Trophoblast cell (in vitro differentiated cells and primary cell): ENCODE results near the gene FBN1.

Experiments used
- DNase-seq, 2 donors: peaks; one replicate each; pipeline ENCODE4 v3.0.0-alpha.2; 2016
- H2AFZ ChIP-seq: 2 replicates; pipeline ENCODE4 v1.6.1; 2013; ENCODE audit warnings: low read length, moderate library complexity, mild to moderate bottlenecking; ENCODE audit not compliant: insufficient read depth, poor library complexity
- H2AK5ac ChIP-seq: 2 replicates; pipeline ENCODE4 v1.6.1; 2013; ENCODE audit warnings: mild to moderate bottlenecking, low read length
- H2BK120ac ChIP-seq: 2 replicates; pipeline ENCODE4 v1.6.1; 2013; ENCODE audit warnings: low read length, mild to moderate bottlenecking, moderate library complexity; ENCODE audit not compliant: insufficient read depth, poor library complexity
- H2BK12ac ChIP-seq: 2 replicates; pipeline ENCODE4 v1.6.1; 2013; ENCODE audit warnings: mild to moderate bottlenecking, low read length, moderate library complexity
- H2BK5ac ChIP-seq: 2 replicates; pipeline ENCODE4 v1.6.1; 2013; ENCODE audit warnings: low read length, low read depth, moderate library complexity, mild to moderate bottlenecking; ENCODE audit not compliant: poor library complexity
- H3K14ac ChIP-seq: 2 replicates; pipeline ENCODE4 v1.6.1; 2013; ENCODE audit warnings: mild to moderate bottlenecking, low read length
- H3K18ac ChIP-seq: 2 replicates; pipeline ENCODE4 v1.6.1; 2013; ENCODE audit warnings: mild to moderate bottlenecking, low read length
- H3K23ac ChIP-seq: 2 replicates; pipeline ENCODE4 v1.6.1; 2013; ENCODE audit warnings: low read length
- H3K27ac ChIP-seq: 2 replicates; pipeline ENCODE4 v1.5.1; 2013; ENCODE audit warnings: low read depth, mild to moderate bottlenecking, inconsistent platforms, low read length, moderate library complexity
- H3K27me3 ChIP-seq: 2 replicates; pipeline ENCODE4 v1.6.1; 2013; ENCODE audit warnings: inconsistent platforms, mild to moderate bottlenecking, low read length, moderate library complexity; ENCODE audit not compliant: insufficient read depth
- H3K36me3 ChIP-seq, 2 experiments: 1 replicate in 1 of 2; 2 replicates in 1 of 2; pipeline ENCODE4 v1.6.1; 2013; ENCODE audit warnings: low read length in 2 of 2, mild to moderate bottlenecking in 2 of 2, moderate library complexity in 1 of 2; ENCODE audit not compliant: insufficient read depth in 2 of 2, control insufficient read depth in 1 of 2
- H3K4ac ChIP-seq: 2 replicates; pipeline ENCODE4 v1.6.1; 2013; ENCODE audit warnings: low read depth, mild to moderate bottlenecking, low read length, moderate library complexity
- H3K4me1 ChIP-seq, 2 experiments: 1 replicate in 1 of 2; 2 replicates in 1 of 2; pipeline ENCODE4 v1.6.1; 2013; ENCODE audit warnings: low read length in 2 of 2, mild to moderate bottlenecking in 2 of 2, moderate library complexity in 1 of 2; ENCODE audit not compliant: insufficient read depth in 2 of 2, control insufficient read depth in 1 of 2
- H3K4me2 ChIP-seq: 2 replicates; pipeline ENCODE4 v1.6.1; 2013; ENCODE audit warnings: inconsistent platforms, mild to moderate bottlenecking, low read length, moderate library complexity
- H3K4me3 ChIP-seq: 2 replicates; pipeline ENCODE4 v1.5.1; 2013; ENCODE audit warnings: mild to moderate bottlenecking, low read depth, low read length, inconsistent platforms
- H3K79me1 ChIP-seq: one replicate; pipeline ENCODE4 v1.6.1; 2013; ENCODE audit warnings: low read length
- H3K79me2 ChIP-seq: 2 replicates; pipeline ENCODE4 v1.6.1; 2013; ENCODE audit warnings: low read length, mild to moderate bottlenecking; ENCODE audit not compliant: control insufficient read depth, insufficient read depth, poor library complexity
- H3K9ac ChIP-seq: 2 replicates; pipeline ENCODE4 v1.6.1; 2013; ENCODE audit warnings: mild to moderate bottlenecking, low read length
- H3K9me3 ChIP-seq: 2 replicates; pipeline ENCODE4 v1.6.1; 2013; ENCODE audit warnings: low read depth, mild to moderate bottlenecking, control low read depth, inconsistent platforms, low read length; ENCODE audit not compliant: insufficient read depth
- H4K12ac ChIP-seq: 2 replicates; pipeline ENCODE4 v1.6.1; 2013; ENCODE audit warnings: low read depth, mild to moderate bottlenecking, low read length, moderate library complexity
- H4K8ac ChIP-seq: 2 replicates; pipeline ENCODE4 v1.6.1; 2013; ENCODE audit warnings: low read depth, mild to moderate bottlenecking, low read length, moderate library complexity
- H4K91ac ChIP-seq: one replicate; pipeline ENCODE4 v1.6.1; 2013; ENCODE audit warnings: low read depth, mild to moderate bottlenecking, low read length, moderate library complexity
- WGBS: extraction: QIAGEN DNeasy Blood & Tissue Kit; methylation state at CpG from one replicate; pipeline ENCODE4 v1.1.7; 2013; ENCODE audit warnings: missing lambda C conversion rate; ENCODE audit not compliant: insufficient read length, insufficient coverage; ENCODE audit errors: extremely low coverage; 5-methylcytosine and 5-hydroxymethylcytosine counted together

The FBN1 gene

DNA sequence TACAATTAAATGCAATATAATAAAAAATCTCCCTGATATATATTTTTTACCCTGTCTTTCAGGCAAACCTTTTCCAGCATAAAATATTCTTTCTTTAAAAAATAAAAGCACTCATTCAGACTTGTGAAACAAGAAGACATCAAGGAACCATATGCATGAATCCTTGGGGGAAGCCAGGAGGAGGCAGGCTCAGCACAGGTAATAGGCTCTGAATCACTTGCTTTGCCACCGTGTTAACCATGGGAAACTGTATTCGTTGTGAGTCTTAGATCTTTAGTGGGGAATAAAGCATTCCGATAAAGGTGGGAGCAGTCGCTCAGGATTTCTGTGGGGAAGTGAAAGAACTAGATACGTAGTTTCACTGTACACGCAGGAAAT, 42.4 kb downstream of the FBN1 start:
- peak in 1 of 2 donors; percentile 20 for DNase-seq
- H3K4ac ChIP-seq: peak overlapping the region; percentile 75
- H3K9me3 ChIP-seq: no peaks in the 10 kb centered on the region
- peak overlapping the region; percentile 68 for H4K91ac ChIP-seq
- no peak overlapping the region for H3K4me2 ChIP-seq
- no peak overlapping the region for H3K18ac ChIP-seq
- peak overlapping the region; percentile 82 for H2BK5ac ChIP-seq
- peaks cover 14% of the 10 kb centered on the region for H3K79me1 ChIP-seq
- H2AFZ ChIP-seq: no peak overlapping the region
- H2BK120ac ChIP-seq: peak overlapping the region; percentile 72
- H4K8ac ChIP-seq: peak overlapping the region; percentile 77
- no peak overlapping the region for H3K4me3 ChIP-seq
- peak overlapping the region; percentile 54 for H2AK5ac ChIP-seq
- H3K36me3 ChIP-seq: peaks cover 0 to 2% of the 10 kb centered on the region in 2 experiments
- peak overlapping the region; percentile 9 for H4K12ac ChIP-seq
- H3K4me1 ChIP-seq: peaks cover 2 to 6% of the 10 kb centered on the region in 2 experiments
- WGBS: no CpG with 5 or more reads among the region's 6 CpGs
- H3K23ac ChIP-seq: no peak overlapping the region
- no peaks in the 10 kb centered on the region for H3K27me3 ChIP-seq
- H3K9ac ChIP-seq: no peak overlapping the region
- peak overlapping the region; percentile 96 for H2BK12ac ChIP-seq
- peak overlapping the region; percentile 56 for H3K14ac ChIP-seq
- H3K79me2 ChIP-seq: no peaks in the 10 kb centered on the region
- H3K27ac ChIP-seq: peak overlapping the region; percentile 36

DNA sequence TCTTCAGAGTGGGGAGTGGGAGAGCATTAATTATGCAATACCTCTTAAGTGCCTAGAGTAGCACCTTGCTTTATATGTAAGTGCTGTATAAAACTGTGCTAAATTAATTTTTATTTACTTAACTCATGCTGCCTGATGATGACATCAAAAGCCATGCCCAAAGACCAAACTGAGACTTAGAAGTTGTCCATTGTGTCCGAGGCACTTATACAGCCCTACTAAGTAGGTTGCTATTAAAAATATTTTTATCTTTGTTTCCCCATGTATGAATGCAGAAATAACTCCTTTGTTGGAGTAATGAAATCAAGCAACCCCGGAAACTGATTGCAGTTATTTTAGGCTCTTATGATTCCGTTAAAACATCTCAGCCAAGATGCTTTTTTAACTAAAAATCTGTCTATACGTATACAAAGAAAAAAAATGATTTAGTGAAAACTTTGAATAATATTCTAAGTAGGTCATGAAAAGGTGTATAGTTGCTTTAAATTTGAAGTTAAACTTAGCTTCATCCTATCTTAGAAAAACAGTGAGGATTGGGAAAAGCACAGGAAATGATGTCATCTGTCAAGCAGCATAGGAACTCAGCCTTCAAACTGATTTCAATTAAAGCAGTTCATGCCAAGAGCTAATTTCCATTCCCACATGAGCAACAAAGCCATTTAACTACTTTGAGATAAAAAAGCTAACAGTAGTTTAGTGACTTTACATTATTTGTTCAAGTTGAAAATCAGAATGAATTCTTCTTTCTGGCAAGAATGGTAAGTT, 43.0 kb downstream of the FBN1 start:
- no peak overlapping the region for H3K14ac ChIP-seq
- H2AFZ ChIP-seq: no peak overlapping the region
- no peaks in the 10 kb centered on the region for H3K79me2 ChIP-seq
- no peak overlapping the region for H4K91ac ChIP-seq
- no peak overlapping the region for H2AK5ac ChIP-seq
- no peak overlapping the region for H3K23ac ChIP-seq
- H3K4ac ChIP-seq: no peak overlapping the region
- no peak overlapping the region for H3K9ac ChIP-seq
- WGBS: no CpG with 5 or more reads among the region's 4 CpGs
- no peak overlapping the region for H3K27ac ChIP-seq
- H3K9me3 ChIP-seq: no peaks in the 10 kb centered on the region
- H3K27me3 ChIP-seq: no peaks in the 10 kb centered on the region
- peaks cover 0 to 2% of the 10 kb centered on the region in 2 experiments for H3K36me3 ChIP-seq
- no peak overlapping the region for H4K12ac ChIP-seq
- no peak overlapping the region for H2BK12ac ChIP-seq
- H4K8ac ChIP-seq: no peak overlapping the region
- H3K4me1 ChIP-seq: peaks cover 2 to 6% of the 10 kb centered on the region in 2 experiments
- H3K79me1 ChIP-seq: peaks cover 14% of the 10 kb centered on the region
- no peak overlapping the region for H3K18ac ChIP-seq
- no peak overlapping the region for H3K4me3 ChIP-seq
- DNase-seq: peak in 1 of 2 donors; percentile 57
- no peak overlapping the region for H2BK5ac ChIP-seq
- H3K4me2 ChIP-seq: no peak overlapping the region
- peak overlapping the region; percentile 66 for H2BK120ac ChIP-seq

DNA sequence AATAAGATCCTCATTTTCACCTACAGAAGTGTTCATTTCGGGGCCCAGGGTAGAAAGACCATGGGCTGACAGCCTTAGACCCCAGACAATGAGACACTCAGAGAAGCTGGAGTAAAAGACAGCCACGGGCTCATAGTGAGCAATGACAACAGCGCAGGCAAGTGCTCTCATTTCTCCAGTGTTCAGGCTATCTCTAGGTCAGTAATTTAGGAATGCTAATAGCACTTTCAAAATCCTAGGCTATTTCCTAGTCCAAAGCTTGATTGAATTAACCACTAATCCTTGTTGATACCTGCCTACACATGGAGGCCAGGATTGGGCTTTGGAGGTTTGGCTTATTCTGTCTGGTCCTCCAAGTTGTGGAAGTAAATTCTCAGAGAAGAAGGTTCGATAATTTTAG, 44.4 kb downstream of the FBN1 start:
- WGBS: no CpG with 5 or more reads among the region's 4 CpGs
- Histone ChIP-seq H3K4ac (no peak overlapping the region), H4K12ac (no peak overlapping the region), H2AK5ac (no peak overlapping the region), H3K9me3 (no peaks in the 10 kb centered on the region), H3K79me2 (no peaks in the 10 kb centered on the region), H2BK120ac (no peak overlapping the region), H3K27me3 (no peaks in the 10 kb centered on the region), H3K27ac (no peak overlapping the region), H3K36me3 (peaks cover 0 to 2% of the 10 kb centered on the region in 2 experiments), H3K4me3 (no peak overlapping the region), H2AFZ (no peak overlapping the region), H3K4me2 (no peak overlapping the region), H4K8ac (no peak overlapping the region), H3K18ac (no peak overlapping the region), H2BK12ac (peak overlapping the region; percentile 98), H2BK5ac (no peak overlapping the region), H4K91ac (no peak overlapping the region), H3K79me1 (peaks cover 14% of the 10 kb centered on the region), H3K23ac (no peak overlapping the region), H3K14ac (no peak overlapping the region), H3K4me1 (peaks cover 2 to 6% of the 10 kb centered on the region in 2 experiments), H3K9ac (no peak overlapping the region)
- no peak for DNase-seq

DNA sequence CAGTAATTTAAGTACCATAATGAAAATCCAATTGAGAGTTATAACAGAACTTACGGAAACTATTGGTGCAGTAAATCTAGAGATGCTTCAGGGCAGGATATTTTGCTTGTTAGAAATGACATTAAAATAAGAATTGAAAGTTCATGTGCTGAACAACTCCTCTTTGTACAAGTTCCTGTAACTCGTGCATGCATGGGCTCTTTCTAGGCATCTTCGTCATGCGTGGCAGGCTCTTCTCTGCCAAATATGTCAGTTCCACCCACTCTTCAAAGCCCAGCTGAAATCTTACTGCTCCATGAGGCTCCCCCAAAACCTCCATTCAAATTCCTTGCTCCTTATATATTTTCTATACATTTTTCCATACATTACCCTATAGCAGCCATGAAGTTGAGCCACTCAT, 48.7 kb downstream of the FBN1 start:
- H4K8ac ChIP-seq: no peak overlapping the region
- no peak overlapping the region for H4K91ac ChIP-seq
- H3K9me3 ChIP-seq: no peaks in the 10 kb centered on the region
- no peak overlapping the region for H4K12ac ChIP-seq
- no peak overlapping the region for H3K4me3 ChIP-seq
- H2AK5ac ChIP-seq: no peak overlapping the region
- H3K9ac ChIP-seq: no peak overlapping the region
- no peak overlapping the region for H2AFZ ChIP-seq
- no peaks in the 10 kb centered on the region for H3K27me3 ChIP-seq
- no peak overlapping the region for H3K14ac ChIP-seq
- H3K79me1 ChIP-seq: peaks cover 4% of the 10 kb centered on the region
- H2BK12ac ChIP-seq: no peak overlapping the region
- no peak overlapping the region for H2BK5ac ChIP-seq
- H3K27ac ChIP-seq: no peak overlapping the region
- H3K36me3 ChIP-seq: peaks cover 0 to 2% of the 10 kb centered on the region in 2 experiments
- H3K4me1 ChIP-seq: no peaks in the 10 kb centered on the region
- H3K4ac ChIP-seq: no peak overlapping the region
- H2BK120ac ChIP-seq: no peak overlapping the region
- no peak for DNase-seq
- H3K4me2 ChIP-seq: no peak overlapping the region
- no peaks in the 10 kb centered on the region for H3K79me2 ChIP-seq
- no peak overlapping the region for H3K23ac ChIP-seq
- H3K18ac ChIP-seq: no peak overlapping the region
- no CpG with 5 or more reads among the region's 4 CpGs for WGBS
